HUES6 (cell line): ENCODE results near the gene FAM170A.

Source experiments
- H3K27ac ChIP-seq: 2 replicates; pipeline ENCODE4 v1.7.0; 2013; ENCODE audit warnings: low read depth, mild to moderate bottlenecking, low read length, inconsistent platforms
- H3K27me3 ChIP-seq: 2 replicates; pipeline ENCODE4 v1.6.1; 2013; ENCODE audit warnings: low read length; ENCODE audit not compliant: control insufficient read depth, insufficient read depth
- H3K36me3 ChIP-seq: 2 replicates; pipeline ENCODE4 v1.6.1; 2013; ENCODE audit warnings: low read length; ENCODE audit not compliant: control insufficient read depth, insufficient read depth
- H3K4me1 ChIP-seq: 2 replicates; pipeline ENCODE4 v1.6.1; 2013; ENCODE audit warnings: low read length; ENCODE audit not compliant: control insufficient read depth, insufficient read depth
- H3K4me3 ChIP-seq: 2 replicates; pipeline ENCODE4 v1.5.1; 2013; ENCODE audit warnings: low read depth, low read length
- H3K9ac ChIP-seq: one replicate; pipeline ENCODE4 v1.6.1; 2013; ENCODE audit warnings: mild to moderate bottlenecking, low read length
- H3K9me3 ChIP-seq: 2 replicates; pipeline ENCODE4 v1.6.1; 2013; ENCODE audit warnings: low read depth, low read length; ENCODE audit not compliant: control insufficient read depth, insufficient read depth

The FAM170A gene

GRCh38 chr5:119655061-119655460 lies 25.7 kb downstream of the FAM170A start:
- Histone ChIP-seq H3K27me3 (no peaks in the 10 kb centered on the region), H3K27ac (no peak overlapping the region), H3K9ac (no peak overlapping the region), H3K4me3 (no peak overlapping the region), H3K9me3 (no peaks in the 10 kb centered on the region), H3K36me3 (no peaks in the 10 kb centered on the region), H3K4me1 (no peaks in the 10 kb centered on the region)

GRCh38 chr5:119656023-119656422 lies 26.7 kb downstream of the FAM170A start:
- Histone ChIP-seq H3K4me1 (no peaks in the 10 kb centered on the region), H3K9ac (no peak overlapping the region)

DNA sequence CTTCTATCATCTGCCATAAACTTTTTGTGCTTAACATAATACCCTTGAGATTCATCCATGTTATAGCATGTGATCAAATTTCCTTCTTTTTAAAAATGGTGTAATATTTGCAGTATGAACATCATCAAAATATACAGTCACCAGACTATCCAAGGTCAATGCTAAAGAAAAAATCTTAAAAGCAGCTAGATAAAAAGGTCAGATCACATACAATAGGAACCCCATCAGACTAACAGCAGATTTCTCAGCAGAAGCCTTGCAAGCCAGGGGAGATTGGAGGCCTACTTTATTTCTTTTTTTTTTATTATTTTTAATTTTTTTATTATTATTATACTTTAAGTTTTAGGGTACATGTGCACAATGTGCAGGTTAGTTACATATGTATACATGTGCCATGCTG lies 37.2 kb downstream of the FAM170A start:
- H3K36me3 ChIP-seq: no peaks in the 10 kb centered on the region
- no peaks in the 10 kb centered on the region for H3K27me3 ChIP-seq
- H3K27ac ChIP-seq: no peak overlapping the region
- no peaks in the 10 kb centered on the region for H3K4me1 ChIP-seq
- peaks cover 20% of the 10 kb centered on the region for H3K9me3 ChIP-seq
- no peak overlapping the region for H3K9ac ChIP-seq
- H3K4me3 ChIP-seq: no peak overlapping the region

More at GRCh38 chr5:119656023-119656422, 26.7 kb downstream of the FAM170A start:
- Histone ChIP-seq H3K36me3 (no peaks in the 10 kb centered on the region), H3K27ac (no peak overlapping the region), H3K27me3 (no peaks in the 10 kb centered on the region), H3K4me3 (no peak overlapping the region), H3K9me3 (no peaks in the 10 kb centered on the region)

GRCh38 chr5:119678351-119679028 lies 49.1 kb downstream of the FAM170A start:
- H3K4me1 ChIP-seq: no peaks in the 10 kb centered on the region
- H3K27me3 ChIP-seq: no peaks in the 10 kb centered on the region
- no peak overlapping the region for H3K27ac ChIP-seq
- H3K36me3 ChIP-seq: no peaks in the 10 kb centered on the region
- H3K9me3 ChIP-seq: no peaks in the 10 kb centered on the region
- H3K4me3 ChIP-seq: no peak overlapping the region
- H3K9ac ChIP-seq: no peak overlapping the region

DNA sequence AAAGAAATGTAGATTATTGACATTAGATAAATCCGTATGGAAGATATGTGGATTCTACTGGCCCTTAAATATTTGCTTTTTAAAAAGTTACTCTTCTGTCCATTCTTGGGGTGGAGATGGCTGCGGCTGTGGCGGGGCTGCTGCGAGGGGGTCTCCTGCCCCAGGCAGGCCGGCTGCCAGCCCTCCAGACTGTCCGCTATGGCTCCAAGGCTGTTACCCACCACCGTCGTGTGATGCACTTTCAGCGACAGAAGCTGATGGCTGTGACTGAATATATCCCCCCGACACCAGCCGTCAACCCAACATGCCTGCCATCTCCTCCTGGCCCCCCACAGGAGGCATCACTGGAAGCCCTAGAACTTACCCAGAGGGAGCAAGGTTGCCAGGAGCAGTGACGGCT lies 50.7 kb downstream of the FAM170A start:
- Histone ChIP-seq H3K4me3 (no peak overlapping the region), H3K36me3 (no peaks in the 10 kb centered on the region), H3K27me3 (no peaks in the 10 kb centered on the region), H3K9ac (no peak overlapping the region), H3K9me3 (no peaks in the 10 kb centered on the region), H3K4me1 (no peaks in the 10 kb centered on the region), H3K27ac (no peak overlapping the region)

- no peak overlapping the region for H3K9ac ChIP-seq
- H3K36me3 ChIP-seq: no peaks in the 10 kb centered on the region
- H3K27me3 ChIP-seq: no peaks in the 10 kb centered on the region
- H3K4me3 ChIP-seq: no peak overlapping the region
- no peaks in the 10 kb centered on the region for H3K4me1 ChIP-seq
- H3K9me3 ChIP-seq: no peaks in the 10 kb centered on the region
- H3K27ac ChIP-seq: no peak overlapping the region
Observed at GRCh38 chr5:119681734-119682133, 52.4 kb downstream of the FAM170A start.

GRCh38 chr5:119682372-119682771 lies 53.0 kb downstream of the FAM170A start:
- H3K36me3 ChIP-seq: no peaks in the 10 kb centered on the region
- H3K27ac ChIP-seq: no peak overlapping the region
- H3K27me3 ChIP-seq: no peaks in the 10 kb centered on the region
- H3K4me3 ChIP-seq: no peak overlapping the region
- no peaks in the 10 kb centered on the region for H3K4me1 ChIP-seq
- H3K9me3 ChIP-seq: no peaks in the 10 kb centered on the region
- H3K9ac ChIP-seq: no peak overlapping the region
